ENCODE results near the gene GARIN5B. TPM values are rescaled to one million over a fixed set of nuclear protein-coding genes. Genes with fewer than 3 reads are reported as not detected.

GARIN5B gene
- total and polyA plus RNA-seq, 2 of the 13 experiments (the other 11 are each of a cell fraction or from before 2014, with no cell fraction given): not detected

- no peak for TF ChIP-seq IKZF5 (CRISPR knock-in tag; IDR thresholded peaks at IDR 0.05)
- TF ChIP-seq MTF1 (CRISPR knock-in tag; IDR thresholded peaks at IDR 0.05): no peak
- TF ChIP-seq TERF1 (CRISPR knock-in tag; IDR thresholded peaks at IDR 0.05): no peak
- no peak for TF ChIP-seq ZBTB40 (IDR thresholded peaks at IDR 0.05)
- no peak for TF ChIP-seq ZBTB40 (CRISPR knock-in tag; IDR thresholded peaks at IDR 0.05)
Observed at GRCh38 chr19:55324662-55325061, 38.4 kb downstream of the GARIN5B start (continued).
